Mesenchymal stem cell (in vitro differentiated cells and primary cell): ENCODE results near the gene NOL6.
A peak's percentile ranks its signal among the peaks of the same experiment; 100 is the strongest.
"Not testable (repeated sequence)": the region's sequence is repeated elsewhere in the genome, so short reads cannot be mapped to it uniquely, and the experiment has no call there.

Experiments used
- DNase-seq: peaks from one replicate; pipeline ENCODE4 v3.0.0-alpha.2; 2013
- H2AFZ ChIP-seq: one replicate; pipeline ENCODE4 v1.6.1; 2013; ENCODE audit warnings: low read depth, mild to moderate bottlenecking, control low read depth, inconsistent platforms, low read length, moderate library complexity
- H2AK5ac ChIP-seq: 2 replicates; pipeline ENCODE4 v1.6.1; 2013; ENCODE audit warnings: low read length, moderate library complexity, mild to moderate bottlenecking, inconsistent platforms; ENCODE audit not compliant: severe bottlenecking
- H2BK120ac ChIP-seq: one replicate; pipeline ENCODE4 v1.6.1; 2013; ENCODE audit warnings: low read depth, mild to moderate bottlenecking, inconsistent platforms, low read length, moderate library complexity
- H2BK12ac ChIP-seq, 2 experiments: one replicate each; pipeline ENCODE4 v1.6.1; 2013; ENCODE audit warnings: inconsistent platforms in 2 of 2, low read length in 2 of 2, mild to moderate bottlenecking in 2 of 2, moderate library complexity in 2 of 2, control low read depth in 1 of 2
- H2BK15ac ChIP-seq: one replicate; pipeline ENCODE4 v1.6.1; 2013; ENCODE audit warnings: mild to moderate bottlenecking, low read depth, inconsistent platforms; ENCODE audit not compliant: poor library complexity, severe bottlenecking
- H2BK5ac ChIP-seq: 2 replicates; pipeline ENCODE4 v1.6.1; 2013; ENCODE audit warnings: low read depth, mild to moderate bottlenecking, low read length, control low read depth, inconsistent platforms; ENCODE audit not compliant: poor library complexity, severe bottlenecking
- H3K14ac ChIP-seq, 2 experiments: one replicate each; pipeline ENCODE4 v1.6.1; 2013; ENCODE audit warnings: inconsistent platforms in 2 of 2, low read length in 2 of 2, control low read depth in 1 of 2, mild to moderate bottlenecking in 1 of 2, moderate library complexity in 1 of 2
- H3K18ac ChIP-seq, 2 experiments: one replicate each; pipeline ENCODE4 v1.6.1; 2013; ENCODE audit warnings: inconsistent platforms in 2 of 2, low read length in 2 of 2, control low read depth in 1 of 2, low read depth in 1 of 2, mild to moderate bottlenecking in 1 of 2
- H3K23ac ChIP-seq, 2 experiments: one replicate each; pipeline ENCODE4 v1.6.1; 2013; ENCODE audit warnings: inconsistent platforms in 2 of 2, low read length in 2 of 2, mild to moderate bottlenecking in 2 of 2, moderate library complexity in 2 of 2, control low read depth in 1 of 2
- H3K27ac ChIP-seq: 2 replicates; pipeline ENCODE4 v1.5.1; 2013; ENCODE audit warnings: mild to moderate bottlenecking, moderate library complexity, low read length, control low read depth, inconsistent platforms; ENCODE audit not compliant: poor library complexity, severe bottlenecking
- H3K27me3 ChIP-seq, 2 experiments: 2 replicates each; pipeline versions ENCODE4 v1.6.1 to v1.7.0; 2013; ENCODE audit warnings: low read length in 2 of 2, mild to moderate bottlenecking in 2 of 2, moderate library complexity in 2 of 2, control low read depth in 1 of 2, inconsistent platforms in 1 of 2; ENCODE audit not compliant: control insufficient read depth in 1 of 2, insufficient read depth in 1 of 2
- H3K36me3 ChIP-seq, 2 experiments: 2 replicates each; pipeline versions ENCODE4 v1.6.1 to v1.7.0; 2013; ENCODE audit warnings: low read length in 2 of 2, control low read depth in 1 of 2, inconsistent platforms in 1 of 2, low read depth in 1 of 2, mild to moderate bottlenecking in 1 of 2; ENCODE audit not compliant: insufficient read depth in 2 of 2, control insufficient read depth in 1 of 2
- H3K4ac ChIP-seq, 2 experiments: one replicate each; pipeline ENCODE4 v1.6.1; 2013; ENCODE audit warnings: inconsistent platforms in 2 of 2, low read length in 2 of 2, mild to moderate bottlenecking in 2 of 2, moderate library complexity in 2 of 2, control low read depth in 1 of 2, low read depth in 1 of 2
- H3K4me1 ChIP-seq: 2 replicates; pipeline ENCODE4 v1.6.1; 2013; ENCODE audit warnings: low read depth, low read length, control low read depth; ENCODE audit not compliant: control insufficient read depth, insufficient read depth
- H3K4me2 ChIP-seq: 2 replicates; pipeline ENCODE4 v1.6.1; 2013; ENCODE audit warnings: low read length, mild to moderate bottlenecking, inconsistent platforms; ENCODE audit not compliant: poor library complexity, severe bottlenecking
- H3K4me3 ChIP-seq, 2 experiments: 2 replicates each; pipeline versions ENCODE4 v1.5.1 to v1.7.0; 2013; ENCODE audit warnings: low read length in 2 of 2, mild to moderate bottlenecking in 2 of 2, control low read depth in 1 of 2, low read depth in 1 of 2; ENCODE audit not compliant: insufficient read depth in 1 of 2
- H3K79me1 ChIP-seq: replicated peaks from 2 replicates; pipeline ENCODE4 v1.6.1; 2013; ENCODE audit warnings: mild to moderate bottlenecking, control low read depth, low read length, inconsistent platforms; ENCODE audit not compliant: poor library complexity, severe bottlenecking
- H3K9ac ChIP-seq: 2 replicates; pipeline ENCODE4 v1.7.0; 2013; ENCODE audit warnings: mild to moderate bottlenecking, low read length, moderate library complexity
- H3K9me3 ChIP-seq: 2 replicates; pipeline ENCODE4 v1.7.0; 2013; ENCODE audit warnings: mild to moderate bottlenecking, low read length; ENCODE audit not compliant: control insufficient read depth
- H4K8ac ChIP-seq: one replicate; pipeline ENCODE4 v1.6.1; 2013; ENCODE audit warnings: inconsistent platforms, mild to moderate bottlenecking, low read length, moderate library complexity
- H4K91ac ChIP-seq: one replicate; pipeline ENCODE4 v1.6.1; 2013; ENCODE audit warnings: mild to moderate bottlenecking, low read length, inconsistent platforms
- WGBS: methylation state at CpG from one replicate; pipeline ENCODE4 v1.1.7; 2013; ENCODE audit warnings: mixed read lengths; 5-methylcytosine and 5-hydroxymethylcytosine counted together

Gene NOL6

GRCh38 chr9:33516397-33516796, 42.7 kb upstream of the NOL6 start:
- H3K9me3 ChIP-seq, H2BK5ac ChIP-seq, H3K27ac ChIP-seq, H2AK5ac ChIP-seq, H3K79me1 ChIP-seq, H3K36me3 ChIP-seq, H3K23ac ChIP-seq, H2BK12ac ChIP-seq, DNase-seq, H2BK120ac ChIP-seq, H3K4me3 ChIP-seq, H3K4me1 ChIP-seq, H2AFZ ChIP-seq, H3K18ac ChIP-seq, H4K91ac ChIP-seq, H3K4me2 ChIP-seq, H4K8ac ChIP-seq, H3K27me3 ChIP-seq, H3K9ac ChIP-seq, H3K4ac ChIP-seq, H2BK15ac ChIP-seq, H3K14ac ChIP-seq: not testable (repeated sequence)
- WGBS = no CpG with 5 or more reads among the region's 1 CpG

- not testable (repeated sequence) for H4K91ac ChIP-seq, H2BK15ac ChIP-seq, H3K4ac ChIP-seq, H3K27ac ChIP-seq, H2BK5ac ChIP-seq, H3K79me1 ChIP-seq, H3K4me3 ChIP-seq, H3K27me3 ChIP-seq, H3K4me2 ChIP-seq, H2BK120ac ChIP-seq, H4K8ac ChIP-seq, H3K9me3 ChIP-seq, DNase-seq, H3K9ac ChIP-seq, H3K4me1 ChIP-seq, H2AFZ ChIP-seq, H3K18ac ChIP-seq, H2AK5ac ChIP-seq, H3K14ac ChIP-seq, H2BK12ac ChIP-seq, H3K36me3 ChIP-seq, H3K23ac ChIP-seq
- WGBS = 60% methylated on average over 2 of the region's 2 CpGs
These were observed 41.7 kb upstream of the NOL6 start for GRCh38 chr9:33515342-33515995.

DNA sequence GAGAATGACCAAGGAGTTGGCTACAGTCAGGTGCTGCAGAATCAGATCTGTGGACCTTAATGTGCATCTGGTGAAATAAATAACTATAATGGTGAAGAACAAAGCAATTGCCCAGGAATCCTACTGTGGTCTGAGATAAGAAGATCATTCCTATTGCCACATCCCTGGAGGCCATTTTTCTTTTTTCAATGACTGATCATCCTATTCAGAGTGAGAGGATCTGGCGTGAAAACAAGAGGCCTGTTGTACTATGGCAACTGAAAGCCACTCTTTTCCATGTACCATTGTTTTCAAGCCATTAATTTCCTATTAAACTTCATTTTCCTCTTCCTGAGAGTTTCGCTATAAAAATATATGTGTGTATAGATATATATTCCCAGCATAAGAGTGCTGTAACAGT, 38.8 kb upstream of the NOL6 start:
- not testable (repeated sequence) for H2AFZ ChIP-seq, H3K4ac ChIP-seq, H2BK12ac ChIP-seq, H3K4me1 ChIP-seq, H3K79me1 ChIP-seq, H3K23ac ChIP-seq, H4K8ac ChIP-seq, H2AK5ac ChIP-seq, H4K91ac ChIP-seq, H3K4me3 ChIP-seq, H3K36me3 ChIP-seq, H2BK120ac ChIP-seq, H2BK15ac ChIP-seq, H2BK5ac ChIP-seq, H3K9me3 ChIP-seq, H3K18ac ChIP-seq, H3K27me3 ChIP-seq, H3K14ac ChIP-seq, H3K4me2 ChIP-seq, H3K9ac ChIP-seq, DNase-seq, H3K27ac ChIP-seq
- 100% methylated on average over 1 of the region's 2 CpGs for WGBS

- H3K9me3 ChIP-seq, DNase-seq, H2BK5ac ChIP-seq, H3K14ac ChIP-seq, H3K27me3 ChIP-seq, H3K27ac ChIP-seq, H2AK5ac ChIP-seq, H3K79me1 ChIP-seq, H3K36me3 ChIP-seq, H3K4me1 ChIP-seq, H3K23ac ChIP-seq: not testable (repeated sequence)
- H3K4ac ChIP-seq = peak overlapping the region in 1 of 2 experiments; percentile 75
- peak overlapping the region; percentile 63 for H3K4me2 ChIP-seq
- peak overlapping the region; percentile 60 to 85 for H3K4me3 ChIP-seq
- H3K18ac ChIP-seq = peak overlapping the region; percentile 90 to 93
- peak overlapping the region; percentile 74 for H2AFZ ChIP-seq
- peak overlapping the region; percentile 99 for H3K9ac ChIP-seq
- peak overlapping the region in 1 of 2 experiments; percentile 28 for H2BK12ac ChIP-seq
- WGBS = no CpG with 5 or more reads among the region's 8 CpGs
- H4K8ac ChIP-seq = peak overlapping the region; percentile 99
- peak overlapping the region; percentile 100 for H4K91ac ChIP-seq
- H2BK120ac ChIP-seq = peak overlapping the region; percentile 89
- peak overlapping the region; percentile 48 for H2BK15ac ChIP-seq
These were observed 37.4 kb upstream of the NOL6 start for GRCh38 chr9:33511184-33511517.
